Fibroblast of skin of abdomen (primary cell): ENCODE data around the gene MAGEC3. TPM values are rescaled to one million over a fixed set of nuclear protein-coding genes. Genes with fewer than 3 reads are reported as not detected.
"Not testable (repeated sequence)": the region's sequence is repeated elsewhere in the genome, so short reads cannot be mapped to it uniquely, and the experiment has no call there.

Source experiments
- DNase-seq: peaks from one replicate; pipeline ENCODE4 v3.0.0-alpha.2; 2013
- polyA plus RNA-seq, 2 experiments: library from polyadenylated mRNA; unstranded; fragments of 120-200 nt; gene quantifications; one replicate each; pipeline ENCODE4 v1.2.1, GENCODE V29; 2013; ENCODE audit not compliant: insufficient read length in 2 of 2

The MAGEC3 gene
- polyA plus RNA-seq (2013, experiment 1 of 2; ENCODE audit: insufficient read length): not detected
- polyA plus RNA-seq (2013, experiment 2 of 2; ENCODE audit: insufficient read length): not detected

GRCh38 chrX:141838016-141838415, at the start of gene MAGEC3:
TSS of gene MAGEC3 (plus strand) at chrX:141838316. CDS start at chrX:141838316, 0 bp downstream.
- no peak for DNase-seq

GRCh38 chrX:141791856-141792255, 46.3 kb upstream of the MAGEC3 start:
- DNase-seq: peak; percentile 5

- no peak for DNase-seq
Measured at GRCh38 chrX:141811438-141811837, 26.7 kb upstream of the MAGEC3 start.

- DNase-seq: no peak
Measured at GRCh38 chrX:141814213-141814857, 23.8 kb upstream of the MAGEC3 start.

GRCh38 chrX:141815904-141816303, 22.2 kb upstream of the MAGEC3 start:
- DNase-seq: no peak

- DNase-seq: no peak
Measured at GRCh38 chrX:141832247-141832646, 5.9 kb upstream of the MAGEC3 start.

- peak; percentile 18 for DNase-seq
Measured at GRCh38 chrX:141839856-141840255, 1.7 kb downstream of the MAGEC3 start.

GRCh38 chrX:141857479-141857878, 19.4 kb downstream of the MAGEC3 start:
- DNase-seq: no peak

GRCh38 chrX:141879616-141880015, 41.5 kb downstream of the MAGEC3 start:
- no peak for DNase-seq

- DNase-seq: not testable (repeated sequence)
Measured at GRCh38 chrX:141888811-141889210, 50.7 kb downstream of the MAGEC3 start.

- DNase-seq: no peak
Measured at GRCh38 chrX:141894733-141895132, 56.6 kb downstream of the MAGEC3 start.

GRCh38 chrX:141897690-141898089, 59.6 kb downstream of the MAGEC3 start:
- DNase-seq: no peak

- no peak for DNase-seq
Measured at GRCh38 chrX:141902366-141902765, 64.2 kb downstream of the MAGEC3 start.

GRCh38 chrX:141903400-141904155, 65.5 kb downstream of the MAGEC3 start, which contains the start of gene MAGEC1:
TSS of gene MAGEC1 (plus strand) at chrX:141903894. CDS start at chrX:141905073, 1,179 bp downstream.
- DNase-seq: no peak

- DNase-seq: no peak
Measured at GRCh38 chrX:141904262-141904661, 66.1 kb downstream of the MAGEC3 start.

GRCh38 chrX:141917801-141918200, 79.7 kb downstream of the MAGEC3 start:
- no peak for DNase-seq

GRCh38 chrX:141924293-141924692, 86.2 kb downstream of the MAGEC3 start:
- peak; percentile 0 for DNase-seq

- DNase-seq: no peak
Measured at GRCh38 chrX:141928432-141928831, 90.3 kb downstream of the MAGEC3 start.

GRCh38 chrX:141934059-141934641, 96.0 kb downstream of the MAGEC3 start:
- no peak for DNase-seq

- no peak for DNase-seq
Measured at GRCh38 chrX:141935645-141936044, 97.5 kb downstream of the MAGEC3 start.

- no peak for DNase-seq
Measured at GRCh38 chrX:141936080-141936479, 98.0 kb downstream of the MAGEC3 start.

GRCh38 chrX:141941234-141941633, 103.1 kb downstream of the MAGEC3 start:
- no peak for DNase-seq

- no peak for DNase-seq
Measured at GRCh38 chrX:141945426-141945825, 107.3 kb downstream of the MAGEC3 start.
